Naive thymus-derived CD4-positive, alpha-beta T cell (primary cell): ENCODE results near the gene PA2G4. TPM values are rescaled to one million over a fixed set of nuclear protein-coding genes. Genes with fewer than 3 reads are reported as not detected.
"Not testable (repeated sequence)": the region's sequence is repeated elsewhere in the genome, so short reads cannot be mapped to it uniquely, and the experiment has no call there.

Experiments
- ATAC-seq: fragments of 150-1000 bp; cut with Tn5 transposase; 2 replicates; pipeline ENCODE4 v1.10.0; 2021; ENCODE audit warnings: mild to moderate bottlenecking, moderate library complexity
- CTCF ChIA-PET: fragments of 350-600 bp; sonication (Branson Sonifier 250); formaldehyde crosslinking; loops from one replicate; lab custom pipeline; 2021; ENCODE audit warnings: antibody characterized with exemption; lab: Charles Lee
- POLR2A ChIA-PET: fragments of 350-600 bp; sonication (Branson Sonifier 250); formaldehyde crosslinking; loops from one replicate; lab custom pipeline; 2021; ENCODE audit warnings: antibody characterized with exemption, inconsistent platforms; lab: Charles Lee
- DNase-seq, 9 donors: peaks; one replicate each; pipeline versions ENCODE4 v3.0.0 to v3.0.0-alpha.2; 2020 to 2022; ENCODE audit warnings: mixed read lengths in 1 of 9
- H3K27ac ChIP-seq: one replicate; pipeline ENCODE4 v1.7.0; 2013; ENCODE audit warnings: mild to moderate bottlenecking, low read depth, low read length, moderate library complexity
- H3K27me3 ChIP-seq, 2 donors: one replicate each; pipeline ENCODE4 v1.7.0; 2013; ENCODE audit warnings: low read length in 2 of 2, mild to moderate bottlenecking in 2 of 2, moderate library complexity in 2 of 2; ENCODE audit not compliant: control insufficient read depth in 2 of 2, insufficient read depth in 2 of 2
- H3K36me3 ChIP-seq, 3 experiments: 1 replicate in 2 of 3; 2 replicates in 1 of 3; pipeline ENCODE4 v1.7.0; 2013; ENCODE audit warnings: low read length in 3 of 3, mild to moderate bottlenecking in 3 of 3, moderate library complexity in 1 of 3; ENCODE audit not compliant: insufficient read depth in 3 of 3, control insufficient read depth in 2 of 3
- H3K4me1 ChIP-seq, 2 donors: one replicate each; pipeline ENCODE4 v1.7.0; 2013; ENCODE audit warnings: low read length in 2 of 2, mild to moderate bottlenecking in 2 of 2, moderate library complexity in 1 of 2; ENCODE audit not compliant: control insufficient read depth in 2 of 2, insufficient read depth in 2 of 2
- H3K4me3 ChIP-seq: 2 replicates; pipeline ENCODE4 v1.7.0; 2013; ENCODE audit warnings: mild to moderate bottlenecking, low read length
- H3K9me3 ChIP-seq, 3 experiments: 1 replicate in 2 of 3; 2 replicates in 1 of 3; pipeline ENCODE4 v1.7.0; 2013; ENCODE audit warnings: low read length in 3 of 3; ENCODE audit not compliant: control insufficient read depth in 2 of 3
- H3K27ac Mint-ChIP-seq, 9 donors: one replicate each; pipeline ENCODE4 v1.8.0; 2020 to 2022; ENCODE audit warnings: mixed read lengths in 9 of 9, mild to moderate bottlenecking in 8 of 9, moderate library complexity in 5 of 9, inconsistent platforms in 2 of 9
- H3K27me3 Mint-ChIP-seq, 5 donors: one replicate each; pipeline ENCODE4 v1.8.0; 2021 to 2022; ENCODE audit warnings: mixed read lengths in 5 of 5, mild to moderate bottlenecking in 1 of 5
- H3K36me3 Mint-ChIP-seq, 5 donors: one replicate each; pipeline ENCODE4 v1.8.0; 2020 to 2022; ENCODE audit warnings: mixed read lengths in 5 of 5, mild to moderate bottlenecking in 3 of 5, inconsistent platforms in 1 of 5
- H3K4me1 Mint-ChIP-seq, 7 donors: one replicate each; pipeline ENCODE4 v1.8.0; 2020 to 2022; ENCODE audit warnings: mixed read lengths in 7 of 7, mild to moderate bottlenecking in 3 of 7, inconsistent platforms in 1 of 7
- H3K4me3 Mint-ChIP-seq, 10 donors: one replicate each; pipeline ENCODE4 v1.8.0; 2020 to 2022; ENCODE audit warnings: mild to moderate bottlenecking in 10 of 10, mixed read lengths in 10 of 10, moderate library complexity in 6 of 10, inconsistent platforms in 2 of 10
- H3K9me3 Mint-ChIP-seq, 11 donors: one replicate each; pipeline ENCODE4 v1.8.0; 2020 to 2022; ENCODE audit warnings: mixed read lengths in 11 of 11, mild to moderate bottlenecking in 4 of 11, inconsistent platforms in 1 of 11, moderate library complexity in 1 of 11
- intact Hi-C, 2 donors: fragments of 100-400 bp; cut with micrococcal nuclease; formaldehyde crosslinking; loops; one replicate each; pipeline ENCODE4 v1.15.1; 2023
- polyA plus RNA-seq, 2 donors: library from polyadenylated mRNA; unstranded; fragments of 300-500 nt; fragmentation: Illumina TruSeq; gene quantifications; one replicate each; pipeline ENCODE4 v1.2.3, GENCODE V29; 2021
- total RNA-seq, 6 experiments: library from RNA in 5 of 6; stranded (reverse) in 5 of 6; gene quantifications; 1 replicate in 5 of 6; 2 replicates in 1 of 6; pipeline ENCODE4 v1.2.3 and lab custom pipeline; 2021 to 2026

The PA2G4 gene
- total and polyA plus RNA-seq, 7 experiments from 2014 or later: 61.7 to 254 (median 121) TPM

DNA sequence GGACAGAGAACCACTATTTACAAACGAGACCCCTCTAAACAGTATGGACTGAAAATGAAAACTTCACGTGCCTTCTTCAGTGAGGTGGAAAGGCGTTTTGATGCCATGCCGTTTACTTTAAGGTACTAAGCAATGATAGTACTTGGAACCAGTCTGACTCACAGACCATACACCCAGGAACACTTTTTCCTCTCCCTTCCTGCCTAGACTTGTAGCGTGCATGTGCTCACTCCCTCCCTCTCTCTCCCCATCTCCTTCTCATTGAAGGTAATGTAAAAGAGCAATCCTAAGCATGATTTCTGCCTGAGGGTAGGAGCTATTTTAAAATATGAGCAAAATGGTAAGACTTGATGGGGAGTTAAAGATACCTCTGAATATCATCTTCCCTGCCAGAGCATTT is 6.2 kb downstream of the PA2G4 start:
- Histone ChIP-seq H3K4me1 (peaks cover 11 to 14% of the 10 kb centered on the region in 2 donors), H3K27ac (no peak overlapping the region), H3K36me3 (peaks cover 23 to 68% (median 24%) of the 10 kb centered on the region in 3 experiments), H3K9me3 (no peaks in the 10 kb centered on the region), H3K4me3 (no peak overlapping the region), H3K27me3 (no peaks in the 10 kb centered on the region)
- ChIA-PET POLR2A (interaction anchor here (0.8 to 2.0 kb wide), 2 partner anchors 64 to 112 kb away, joined by 3 to 11 read pairs; no protein-coding TSS in a partner anchor), CTCF (no interaction called here)
- no peak for DNase-seq
- Mint-ChIP-seq H3K27ac (peak overlapping the region in 1 of 9 donors; percentile 44), H3K4me1 (peaks cover 7 to 40% (median 17%) of the 10 kb centered on the region in 7 donors), H3K27me3 (no peaks in the 10 kb centered on the region), H3K36me3 (peaks cover 6 to 54% (median 37%) of the 10 kb centered on the region in 5 donors), H3K4me3 (no peak overlapping the region), H3K9me3 (no peaks in the 10 kb centered on the region)
- intact Hi-C loops: loop anchor here in 1 of 2 donors (10.0 kb wide), 1 partner anchor 524 kb away; the partner anchor contains the start of gene BAZ2A
- ATAC-seq: no peak

DNA sequence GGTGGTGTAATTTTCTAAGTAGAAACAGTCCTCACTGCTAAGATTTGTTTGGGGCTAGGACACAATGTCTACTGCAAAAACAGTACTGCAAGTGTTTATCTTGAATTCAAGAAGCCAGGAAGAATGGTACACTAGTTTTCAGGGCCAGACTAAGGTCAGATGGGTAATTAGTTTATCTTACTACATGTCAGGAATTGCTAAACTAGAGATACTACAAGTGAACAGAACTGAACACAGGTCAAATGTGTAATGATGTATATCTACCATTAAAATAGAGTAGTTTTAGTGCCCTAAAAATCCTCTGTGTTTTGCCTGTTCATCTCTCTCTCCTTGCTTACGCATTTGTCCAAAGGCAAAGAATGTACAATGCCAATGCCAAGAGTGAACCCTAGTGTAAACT is 9.7 kb downstream of the PA2G4 start:
- H3K27ac ChIP-seq: no peak overlapping the region
- DNase-seq (no peak), ATAC-seq (no peak)
- Mint-ChIP-seq H3K9me3 (peaks cover 0 to 5% (median 0%) of the 10 kb centered on the region in 11 donors), H3K4me3 (peak overlapping the region in 3 of 10 donors; percentile 0 to 30 (median 19)), H3K36me3 (peaks cover 12 to 50% (median 45%) of the 10 kb centered on the region in 5 donors), H3K4me1 (peaks cover 17 to 36% (median 20%) of the 10 kb centered on the region in 7 donors), H3K27ac (peak overlapping the region in 7 of 9 donors; percentile 35 to 98 (median 56)), H3K27me3 (no peaks in the 10 kb centered on the region)
- H3K4me1 ChIP-seq: peaks cover 15 to 20% of the 10 kb centered on the region in 2 donors
- H3K9me3 ChIP-seq: no peaks in the 10 kb centered on the region
- ChIA-PET POLR2A (interaction anchor here (1.9 to 2.6 kb wide), 2 partner anchors 10 to 12 kb away, joined by 4 to 20 read pairs; partner anchors contain the start of gene PA2G4), CTCF (interaction anchor here (0.5 kb wide), 1 partner anchor 69 kb away, joined by 3 read pairs; no protein-coding TSS in a partner anchor)
- H3K27me3 ChIP-seq: no peaks in the 10 kb centered on the region
- H3K4me3 ChIP-seq: no peak overlapping the region
- intact Hi-C loops: loop anchor here in 1 of 2 donors (10.0 kb wide), 1 partner anchor 521 kb away; the partner anchor contains the start of gene BAZ2A
- H3K36me3 ChIP-seq: peaks cover 9 to 46% (median 16%) of the 10 kb centered on the region in 3 experiments

DNA sequence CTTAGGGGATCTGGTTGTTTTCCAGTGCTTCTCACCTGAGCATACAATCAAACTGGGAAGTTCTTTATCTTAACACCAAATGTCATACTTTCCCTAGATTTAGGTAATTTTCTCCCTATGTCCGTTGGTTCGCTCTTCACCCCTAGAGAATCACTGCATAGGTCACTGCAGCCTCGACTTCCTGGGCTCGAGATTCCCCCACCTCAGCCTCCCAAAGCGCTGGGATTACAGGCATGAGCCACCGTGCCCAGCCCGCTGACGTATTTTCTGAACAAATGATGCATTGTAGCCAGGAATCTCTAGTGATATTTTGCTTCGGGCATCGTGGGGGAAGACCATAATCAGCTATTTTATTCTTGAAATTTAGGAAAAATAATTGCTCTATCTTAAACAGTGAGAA is 11.0 kb downstream of the PA2G4 start:
- H3K36me3 ChIP-seq: peaks cover 3 to 33% (median 9%) of the 10 kb centered on the region in 3 experiments
- H3K4me3 ChIP-seq: peak overlapping the region; percentile 95
- H3K27ac ChIP-seq: peak overlapping the region; percentile 93
- Mint-ChIP-seq H3K27me3 (no peaks in the 10 kb centered on the region), H3K9me3 (peaks cover 0 to 5% (median 0%) of the 10 kb centered on the region in 11 donors), H3K27ac (peak overlapping the region; percentile 95 to 99 (median 98)), H3K36me3 (peaks cover 12 to 44% (median 42%) of the 10 kb centered on the region in 5 donors), H3K4me1 (peaks cover 24 to 47% (median 32%) of the 10 kb centered on the region in 7 donors), H3K4me3 (peak overlapping the region; percentile 87 to 100 (median 96))
- intact Hi-C loops: loop anchor here (5.0 to 10.0 kb wide), 7 partner anchors 118 to 1627 kb away; partner anchors contain the start of genes BAZ2A (in 1 of the 2), MARS1 (in 1 of the 2), PTGES3 (in 1 of the 2) and SUOX (in 1 of the 2)
- ATAC-seq (no peak), DNase-seq (no peak)
- H3K9me3 ChIP-seq: no peaks in the 10 kb centered on the region
- no peaks in the 10 kb centered on the region for H3K27me3 ChIP-seq
- ChIA-PET CTCF (interaction anchor here (0.7 to 5.1 kb wide), 3 partner anchors 12 to 1270 kb away, joined by 3 to 44 read pairs (median 3); partner anchors contain the start of gene PA2G4), POLR2A (interaction anchor here (0.6 to 7.6 kb wide), 14 partner anchors 11 to 377 kb away, joined by 3 to 230 read pairs (median 9); partner anchors contain the start of genes ESYT1, MYL6, PA2G4 and PYM1)
- H3K4me1 ChIP-seq: peaks cover 24 to 25% of the 10 kb centered on the region in 2 donors

DNA sequence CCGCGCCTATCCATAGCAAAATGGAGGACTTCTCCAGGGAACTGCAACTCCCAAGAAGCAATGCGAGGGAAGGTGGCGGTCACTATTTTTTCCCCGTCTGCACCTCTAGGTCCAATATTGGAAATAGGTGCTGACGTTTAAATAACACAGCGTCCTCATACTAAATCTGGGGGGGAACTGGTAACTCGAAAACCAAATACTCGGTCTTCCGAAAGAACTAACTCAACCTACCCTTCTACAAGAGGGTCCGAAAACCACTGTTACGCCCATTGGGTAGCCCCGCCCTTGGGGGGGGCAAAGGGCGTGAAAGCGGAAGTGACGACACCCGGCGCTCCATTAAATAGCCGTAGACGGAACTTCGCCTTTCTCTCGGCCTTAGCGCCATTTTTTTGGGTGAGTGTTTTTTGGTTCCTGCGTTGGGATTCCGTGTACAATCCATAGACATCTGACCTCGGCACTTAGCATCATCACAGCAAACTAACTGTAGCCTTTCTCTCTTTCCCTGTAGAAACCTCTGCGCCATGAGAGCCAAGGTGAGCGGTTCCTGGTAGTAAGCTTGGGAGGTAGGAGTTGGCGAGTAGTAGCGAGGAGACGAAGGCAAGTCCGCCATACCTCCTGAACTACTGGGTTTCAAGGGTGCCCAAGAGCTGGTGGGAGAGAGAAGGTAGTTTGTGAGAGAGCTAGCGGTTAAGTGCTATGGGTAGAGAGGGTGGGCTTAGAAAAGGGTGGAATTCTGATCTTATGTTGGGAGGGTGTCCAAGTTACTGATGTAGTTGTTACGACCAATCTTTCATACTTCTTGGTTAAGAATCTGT is 12.1 kb downstream of the PA2G4 start, which contains the start of gene RPL41:
TSS of gene RPL41 (plus strand) at position 367 of the 815 bp plus-strand sequence.
- Mint-ChIP-seq H3K9me3 (peaks cover 0 to 5% (median 0%) of the 10 kb centered on the region in 11 donors), H3K4me3 (peak within 1 kb of the TSS; percentile 87 to 100 (median 96)), H3K36me3 (peaks cover 7 to 39% (median 32%) of the 10 kb centered on the region in 5 donors), H3K4me1 (peaks cover 24 to 47% (median 34%) of the 10 kb centered on the region in 7 donors), H3K27me3 (no peaks in the 10 kb centered on the region), H3K27ac (peak within 1 kb of the TSS; percentile 95 to 99 (median 98))
- Histone ChIP-seq H3K36me3 (peaks cover 0 to 33% (median 3%) of the 10 kb centered on the region in 3 experiments), H3K4me3 (peak within 1 kb of the TSS; percentile 95), H3K27me3 (no peaks in the 10 kb centered on the region), H3K9me3 (no peaks in the 10 kb centered on the region), H3K4me1 (peaks cover 24 to 25% of the 10 kb centered on the region in 2 donors), H3K27ac (peak within 1 kb of the TSS; percentile 93)
- DNase-seq: peak; percentile 85 to 97 (median 96)
- peak; percentile 63 for ATAC-seq
- POLR2A ChIA-PET: interaction anchor here (0.6 to 7.6 kb wide), 31 partner anchors 8 to 389 kb away, joined by 3 to 230 read pairs (median 6); partner anchors contain the start of genes ANKRD52, CNPY2, COQ10A and ESYT1
- intact Hi-C loops: loop anchor here (1.0 to 10.0 kb wide), 14 partner anchors 12 to 1836 kb away; partner anchors contain the start of genes PA2G4 (in 2 of the 2), BAZ2A (in 1 of the 2), CBX5 (in 1 of the 2) and CS (in 1 of the 2)
- CTCF ChIA-PET: interaction anchor here (0.5 to 13.4 kb wide), 13 partner anchors 9 to 1269 kb away, joined by 3 to 193 read pairs (median 4); partner anchors contain the start of genes ESYT1, PA2G4, RNF41 and SMARCC2

DNA sequence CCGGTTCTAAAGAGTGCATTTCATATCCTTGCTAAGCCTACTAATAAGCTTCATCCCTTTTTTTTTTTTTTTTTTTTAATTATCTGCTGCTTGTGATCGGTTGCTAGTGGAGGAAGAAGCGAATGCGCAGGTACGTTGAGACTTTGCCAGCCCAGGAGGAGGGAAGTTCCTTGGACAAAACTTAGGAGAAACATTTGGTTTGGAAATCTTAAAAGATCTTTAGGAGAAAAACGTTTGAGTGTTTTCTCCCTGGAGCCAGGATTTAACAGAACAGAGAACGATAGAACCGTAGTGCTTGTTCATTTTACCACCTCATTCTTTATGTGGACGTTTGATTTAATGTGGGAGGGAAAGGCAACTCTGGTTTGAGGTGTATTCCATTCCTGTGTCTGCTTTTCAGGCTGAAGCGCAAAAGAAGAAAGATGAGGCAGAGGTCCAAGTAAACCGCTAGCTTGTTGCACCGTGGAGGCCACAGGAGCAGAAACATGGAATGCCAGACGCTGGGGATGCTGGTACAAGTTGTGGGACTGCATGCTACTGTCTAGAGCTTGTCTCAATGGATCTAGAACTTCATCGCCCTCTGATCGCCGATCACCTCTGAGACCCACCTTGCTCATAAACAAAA is 12.8 kb downstream of the PA2G4 start:
- ChIA-PET CTCF (interaction anchor here (0.5 to 13.4 kb wide), 16 partner anchors 9 to 200 kb away, joined by 3 to 193 read pairs (median 4); partner anchors contain the start of genes ANKRD52, ESYT1, PA2G4 and RNF41), POLR2A (interaction anchor here (0.6 to 7.6 kb wide), 37 partner anchors 8 to 389 kb away, joined by 3 to 230 read pairs (median 5); partner anchors contain the start of genes ANKRD52, CNPY2, ESYT1 and GDF11)
- Histone ChIP-seq H3K27ac (peak overlapping the region; percentile 93), H3K4me1 (peaks cover 24 to 25% of the 10 kb centered on the region in 2 donors), H3K4me3 (peak overlapping the region; percentile 95), H3K36me3 (peaks cover 0 to 33% (median 0%) of the 10 kb centered on the region in 3 experiments)
- H3K4me1 Mint-ChIP-seq: peaks cover 24 to 47% (median 34%) of the 10 kb centered on the region in 7 donors
- not testable (repeated sequence) for H3K9me3 ChIP-seq, H3K27me3 Mint-ChIP-seq, H3K9me3 Mint-ChIP-seq, ATAC-seq, H3K27me3 ChIP-seq
- peak in 2 of 9 donors; percentile 33 to 34 for DNase-seq
- H3K4me3 Mint-ChIP-seq: peak overlapping the region; percentile 87 to 100 (median 96)
- intact Hi-C loops: loop anchor here (2.0 to 10.0 kb wide), 10 partner anchors 120 to 1836 kb away; partner anchors contain the start of genes BAZ2A (in 1 of the 2), CBX5 (in 1 of the 2), HNRNPA1 (in 1 of the 2) and MARS1 (in 1 of the 2)
- peak overlapping the region; percentile 95 to 99 (median 98) for H3K27ac Mint-ChIP-seq
- H3K36me3 Mint-ChIP-seq: peaks cover 7 to 36% (median 30%) of the 10 kb centered on the region in 5 donors
